Upper lobe of left lung (tissue), 6 donors: Measurements from ENCODE around the gene MEGF6. TPM values are rescaled to one million over a fixed set of nuclear protein-coding genes. Genes with fewer than 3 reads are reported as not detected.

ENCODE experiments used
- ATAC-seq, 2 donors: fragments of 200-7000 bp; cut with Tn5 transposase; one replicate each; pipeline ENCODE4 v1.9.1; 2022; ENCODE audit warnings: mild to moderate bottlenecking in 2 of 2, moderate library complexity in 2 of 2; ENCODE audit not compliant: low FRiP score in 2 of 2
- DNase-seq, 2 donors: peaks; one replicate each; pipeline ENCODE4 v3.0.0-alpha.2; 2019 to 2020
- H3K27ac ChIP-seq, 4 donors: fragments of 200-600 bp; sonication (generic); one replicate each; pipeline ENCODE4 v1.5.1; 2016 to 2019
- H3K27me3 ChIP-seq, 4 donors: fragments of 200-600 bp; sonication (generic); one replicate each; pipeline ENCODE4 v1.5.1; 2017 to 2019
- H3K36me3 ChIP-seq, 4 donors: fragments of 200-600 bp; sonication (generic); one replicate each; pipeline ENCODE4 v1.5.1; 2016 to 2019
- H3K4me1 ChIP-seq, 4 donors: fragments of 200-600 bp; sonication (generic); one replicate each; pipeline ENCODE4 v1.5.1; 2018 to 2019
- H3K4me3 ChIP-seq, 4 donors: fragments of 200-600 bp; sonication (generic); one replicate each; pipeline ENCODE4 v1.5.1; 2017 to 2019; ENCODE audit warnings: mild to moderate bottlenecking in 2 of 4, moderate library complexity in 1 of 4
- H3K9me3 ChIP-seq, 4 donors: fragments of 200-600 bp; sonication (generic); one replicate each; pipeline ENCODE4 v1.5.1; 2018 to 2019
- EP300 ChIP-seq, 4 donors: sonication (generic); formaldehyde crosslinking; IDR thresholded peaks; one replicate each; pipeline ENCODE4 v1.5.1; 2017; ENCODE audit warnings: antibody characterized with exemption in 4 of 4, control low read depth in 2 of 4
- POLR2A ChIP-seq, 4 donors: fragments of 450-650 bp; IDR thresholded peaks; one replicate each; pipeline ENCODE4 v1.5.1; 2016 to 2017; ENCODE audit warnings: antibody characterized with exemption in 4 of 4, mild to moderate bottlenecking in 2 of 4
- POLR2AphosphoS5 ChIP-seq, 2 donors: sonication (generic); formaldehyde crosslinking; IDR thresholded peaks; one replicate each; pipeline ENCODE4 v1.5.1; 2017; ENCODE audit warnings: antibody characterized with exemption in 2 of 2
- WGBS, 2 donors: methylation state at CpG; one replicate each; pipeline ENCODE4 v1.1.5; 2017 to 2018; 5-methylcytosine and 5-hydroxymethylcytosine counted together
- total RNA-seq, 6 donors: library from RNA; depleted of rRNA in 4 of 6; stranded (reverse); fragments of >200 nt in 4 of 6; gene quantifications; one replicate each; pipeline versions ENCODE4 v1.1.0 to v1.2.1, GENCODE V29; 2016 to 2021
- TF ChIP-seq, protein P1 (sequence below), 6 experiments: fragments of 450-650 bp in 4 of 6; fragments of 200-600 bp in 2 of 6; sonication (generic) in 2 of 6; IDR thresholded peaks; one replicate each; pipeline ENCODE4 v1.5.1; 2016 to 2019; ENCODE audit warnings: antibody characterized with exemption in 6 of 6
- donor health status: DM: no; HTN: no; CAD: no; lungs with moderate emphysema.
- donor health status: DM: no; HTN: yes; CAD: no; lungs with severe emphysema.

The MEGF6 gene
- total RNA-seq, 6 donors from 2014 or later, result 23.8 to 128 (median 83.5) TPM

DNA sequence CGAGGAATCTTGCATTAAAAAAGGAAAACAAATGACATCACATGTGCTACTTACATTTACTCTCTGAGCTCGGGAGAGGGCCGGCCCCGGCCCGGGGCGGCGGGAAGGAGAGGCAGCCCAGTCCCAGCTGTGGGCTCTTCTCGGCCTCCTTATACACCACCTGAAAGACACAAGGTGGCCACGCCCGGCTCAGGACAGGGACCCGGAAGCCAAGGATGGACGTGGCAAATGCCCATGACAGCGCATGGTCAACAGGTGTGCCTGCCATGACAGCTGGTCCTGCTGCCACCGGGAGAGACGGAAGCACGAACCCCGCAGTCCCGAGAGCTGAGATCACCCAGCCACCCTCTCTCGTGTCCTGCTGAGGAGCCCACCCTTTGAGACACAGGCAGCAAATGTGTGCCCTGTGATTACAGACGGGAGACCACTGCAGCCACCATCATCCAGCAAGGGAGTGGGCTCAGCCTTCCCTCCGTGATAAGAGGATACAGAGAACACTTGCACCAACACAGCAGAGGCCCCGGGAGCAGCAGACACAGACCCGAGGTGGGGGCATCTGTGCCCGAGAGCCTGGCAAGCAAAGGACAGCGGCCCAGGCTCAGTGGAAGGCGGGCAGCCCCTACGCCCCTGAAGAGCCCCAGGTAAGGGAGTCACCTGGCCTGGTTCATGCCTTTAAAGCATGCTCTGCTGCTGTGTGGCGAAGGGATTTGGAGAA lies 22.2 kb upstream of the MEGF6 start:
- ATAC-seq, result no peak
- peaks cover 20 to 100% (median 79%) of the 10 kb centered on the region in 4 donors for H3K36me3 ChIP-seq
- TF ChIP-seq, protein P1, sequence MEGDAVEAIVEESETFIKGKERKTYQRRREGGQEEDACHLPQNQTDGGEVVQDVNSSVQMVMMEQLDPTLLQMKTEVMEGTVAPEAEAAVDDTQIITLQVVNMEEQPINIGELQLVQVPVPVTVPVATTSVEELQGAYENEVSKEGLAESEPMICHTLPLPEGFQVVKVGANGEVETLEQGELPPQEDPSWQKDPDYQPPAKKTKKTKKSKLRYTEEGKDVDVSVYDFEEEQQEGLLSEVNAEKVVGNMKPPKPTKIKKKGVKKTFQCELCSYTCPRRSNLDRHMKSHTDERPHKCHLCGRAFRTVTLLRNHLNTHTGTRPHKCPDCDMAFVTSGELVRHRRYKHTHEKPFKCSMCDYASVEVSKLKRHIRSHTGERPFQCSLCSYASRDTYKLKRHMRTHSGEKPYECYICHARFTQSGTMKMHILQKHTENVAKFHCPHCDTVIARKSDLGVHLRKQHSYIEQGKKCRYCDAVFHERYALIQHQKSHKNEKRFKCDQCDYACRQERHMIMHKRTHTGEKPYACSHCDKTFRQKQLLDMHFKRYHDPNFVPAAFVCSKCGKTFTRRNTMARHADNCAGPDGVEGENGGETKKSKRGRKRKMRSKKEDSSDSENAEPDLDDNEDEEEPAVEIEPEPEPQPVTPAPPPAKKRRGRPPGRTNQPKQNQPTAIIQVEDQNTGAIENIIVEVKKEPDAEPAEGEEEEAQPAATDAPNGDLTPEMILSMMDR (IDR thresholded peaks at IDR 0.05), result no peak
- TF ChIP-seq POLR2A (IDR thresholded peaks at IDR 0.05), result no peak
- TF ChIP-seq EP300 (IDR thresholded peaks at IDR 0.05), result no peak
- no peak for TF ChIP-seq POLR2AphosphoS5 (IDR thresholded peaks at IDR 0.05)
- DNase-seq, result peak in 1 of 2 donors; percentile 78
- no peak overlapping the region for H3K4me3 ChIP-seq
- no peaks in the 10 kb centered on the region for H3K9me3 ChIP-seq
- H3K27me3 ChIP-seq, result no peaks in the 10 kb centered on the region
- no peak overlapping the region for H3K27ac ChIP-seq
- 93 to 94% methylated on average over 11 to 28 of the region's 28 CpGs for WGBS, 2 donors
- peaks cover 0 to 3% (median 0%) of the 10 kb centered on the region in 4 donors for H3K4me1 ChIP-seq

DNA sequence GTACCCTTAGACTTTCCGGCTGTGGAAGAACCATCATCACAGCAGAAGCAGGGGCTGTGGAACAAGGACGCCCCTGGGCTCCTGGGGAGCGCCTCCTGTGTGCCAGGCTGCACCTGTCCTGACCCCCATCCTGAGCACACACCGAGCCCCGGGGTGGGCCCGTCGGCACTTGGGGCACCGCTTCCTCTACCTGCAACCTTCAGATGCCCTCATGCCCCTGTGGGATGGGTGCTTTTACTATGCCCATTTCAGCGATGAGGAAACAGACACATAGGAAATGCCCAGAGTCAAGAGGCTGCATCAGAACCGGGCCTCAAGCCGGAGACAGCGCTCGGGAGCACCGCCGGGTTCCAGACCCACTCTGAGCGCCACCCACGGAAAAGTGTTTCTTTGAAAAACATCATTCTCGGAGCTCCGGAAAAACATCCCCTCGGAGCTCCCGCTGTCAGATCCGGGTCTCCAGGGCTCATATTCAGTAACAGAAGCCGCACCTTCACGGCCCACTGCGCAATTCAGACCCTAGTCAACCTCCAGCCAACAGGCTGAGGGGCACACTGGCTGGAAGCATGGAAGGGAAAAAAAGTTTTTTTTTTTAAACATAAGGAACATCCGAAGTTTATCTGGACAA lies 21.5 kb upstream of the MEGF6 start:
- TF ChIP-seq POLR2AphosphoS5 (IDR thresholded peaks at IDR 0.05), result no peak
- no peak for TF ChIP-seq POLR2A (IDR thresholded peaks at IDR 0.05)
- no peak for TF ChIP-seq EP300 (IDR thresholded peaks at IDR 0.05)
- TF ChIP-seq, protein P1 (IDR thresholded peaks at IDR 0.05), result no peak
- Histone ChIP-seq H3K4me1 (peaks cover 0 to 3% (median 0%) of the 10 kb centered on the region in 4 donors), H3K36me3 (peaks cover 16 to 100% (median 81%) of the 10 kb centered on the region in 4 donors), H3K27me3 (no peaks in the 10 kb centered on the region), H3K27ac (no peak overlapping the region), H3K4me3 (no peak overlapping the region), H3K9me3 (no peaks in the 10 kb centered on the region)
- 93 to 95% methylated on average over 18 to 26 of the region's 26 CpGs for WGBS, 2 donors
- peak in 1 of 2 donors; percentile 65 for DNase-seq
- no peak for ATAC-seq

DNA sequence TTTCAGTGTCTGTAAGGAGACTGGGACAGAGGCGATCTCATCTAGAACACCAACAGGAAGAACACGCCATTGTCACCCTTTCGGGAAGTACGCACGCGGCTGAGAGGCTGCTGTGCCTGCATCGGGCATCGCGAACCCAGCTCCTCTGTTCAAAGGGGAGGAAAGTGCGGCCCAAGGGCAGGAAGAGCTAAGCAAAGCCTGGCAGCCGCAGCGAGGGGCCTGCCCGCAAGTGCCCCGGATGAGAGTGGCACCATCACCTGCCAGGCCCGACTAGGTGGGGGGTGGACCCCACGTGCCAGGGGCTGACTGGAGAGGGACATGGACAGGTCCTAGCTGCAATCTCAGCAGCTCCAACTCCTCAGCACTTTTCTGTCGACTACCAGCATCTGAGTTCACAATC lies 21.0 kb upstream of the MEGF6 start:
- H3K4me1 ChIP-seq, result peaks cover 0 to 3% (median 0%) of the 10 kb centered on the region in 4 donors
- DNase-seq (peak in 1 of 2 donors; percentile 59), ATAC-seq (no peak)
- H3K9me3 ChIP-seq, result no peaks in the 10 kb centered on the region
- 94 to 96% methylated on average over 14 to 17 of the region's 17 CpGs for WGBS, 2 donors
- no peaks in the 10 kb centered on the region for H3K27me3 ChIP-seq
- TF ChIP-seq EP300 (IDR thresholded peaks at IDR 0.05) (no peak), POLR2A (IDR thresholded peaks at IDR 0.05) (no peak), POLR2AphosphoS5 (IDR thresholded peaks at IDR 0.05) (no peak)
- TF ChIP-seq, protein P1 (IDR thresholded peaks at IDR 0.05), result no peak
- H3K27ac ChIP-seq, result no peak overlapping the region
- H3K4me3 ChIP-seq, result no peak overlapping the region
- H3K36me3 ChIP-seq, result peaks cover 18 to 100% (median 81%) of the 10 kb centered on the region in 4 donors

DNA sequence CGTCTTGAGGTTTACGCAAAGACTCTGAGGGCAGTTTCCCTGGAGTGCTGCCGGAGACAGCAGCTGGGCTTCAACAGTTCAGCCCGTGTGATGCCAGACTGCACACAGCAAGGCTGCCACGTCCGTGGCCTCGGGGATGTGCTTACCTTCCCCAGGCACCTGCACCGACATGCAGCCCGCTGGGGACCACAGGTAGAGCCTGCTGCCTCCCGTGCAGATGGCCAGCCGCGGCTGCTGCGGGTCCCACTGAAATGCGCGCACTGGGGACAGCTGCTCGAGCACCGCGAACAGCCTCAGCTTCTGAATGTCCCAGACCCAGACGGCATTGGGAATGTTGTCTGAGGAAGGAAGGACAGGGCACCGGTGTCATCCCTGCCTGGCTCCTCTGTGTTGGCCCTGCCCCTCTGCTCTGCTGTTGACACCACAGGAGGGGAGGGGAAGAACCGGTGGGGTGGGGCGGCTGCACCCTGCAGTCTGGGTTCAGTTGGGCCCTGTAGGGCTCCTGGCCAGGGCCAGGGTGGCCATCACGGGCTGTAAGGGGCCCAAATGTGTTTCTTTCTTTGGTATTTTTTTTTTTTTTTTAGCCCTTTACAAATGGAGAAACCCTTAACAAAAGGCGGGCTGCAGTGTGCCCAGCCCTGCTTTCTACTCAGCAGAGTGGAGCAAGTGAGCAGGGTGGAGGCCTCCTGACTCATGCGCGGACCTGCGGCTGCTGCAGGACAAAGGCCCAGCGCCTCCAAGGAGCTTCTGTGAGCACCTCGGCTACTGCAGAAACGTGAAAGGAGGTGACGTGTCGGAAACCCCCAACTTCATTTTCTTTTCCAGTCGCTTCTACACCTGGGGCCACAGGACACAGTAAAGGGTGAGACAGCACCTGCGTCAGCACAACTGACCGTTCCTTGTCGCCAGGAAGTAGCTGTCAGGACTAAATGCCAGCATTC lies 20.3 kb upstream of the MEGF6 start:
- H3K4me3 ChIP-seq, result no peak overlapping the region
- ATAC-seq, result no peak

More for the DNA sequence above, 20.3 kb upstream of the MEGF6 start:
- Histone ChIP-seq H3K27me3 (no peaks in the 10 kb centered on the region), H3K4me1 (peaks cover 0 to 3% (median under 1%) of the 10 kb centered on the region in 4 donors), H3K9me3 (no peaks in the 10 kb centered on the region), H3K36me3 (peaks cover 18 to 95% (median 75%) of the 10 kb centered on the region in 4 donors), H3K27ac (no peak overlapping the region)
- no peak for TF ChIP-seq EP300 (IDR thresholded peaks at IDR 0.05)
- no peak for TF ChIP-seq POLR2A (IDR thresholded peaks at IDR 0.05)
- TF ChIP-seq POLR2AphosphoS5 (IDR thresholded peaks at IDR 0.05), result no peak
- WGBS, 2 donors, result 94% methylated on average over 26 to 36 of the region's 36 CpGs
- peak in 1 of 2 donors; percentile 74 for DNase-seq
